ENCODE measurements around the gene RGS12. TPM values are rescaled to one million over a fixed set of nuclear protein-coding genes. Genes with fewer than 3 reads are reported as not detected.

The RGS12 gene
- polyA plus RNA-seq, 1 of the 3 experiments (the other 2 are of a cell fraction): 18.4 TPM

GRCh38 chr4:3256230-3257102 lies 36.4 kb upstream of the RGS12 start:
- Histone ChIP-seq H3F3A (replicated peaks; ENCODE audit: insufficient read depth) (no peaks in the 10 kb centered on the region), H4K20me1 (ENCODE audit: insufficient read depth) (no peaks in the 10 kb centered on the region), H3K9me3 (no peaks in the 10 kb centered on the region), H3K4me3 (ENCODE audit: low read depth in 2 of 2, low read length in 1 of 2) (no peak overlapping the region), H3K27ac (ENCODE audit: low read depth in 2 of 2, low read length in 1 of 2) (no peak overlapping the region), H2AFZ (ENCODE audit: low read depth) (no peak overlapping the region), H3K79me2 (ENCODE audit: insufficient read depth) (no peaks in the 10 kb centered on the region), H3K9ac (no peak overlapping the region), H3K4me2 (no peak overlapping the region), H3K4me1 (ENCODE audit: control insufficient read depth in 1 of 2, insufficient read depth in 2 of 2, low read depth in 1 of 2, low read length in 1 of 2) (no peaks in the 10 kb centered on the region), H3K9me2 (no peaks in the 10 kb centered on the region), H3K36me3 (replicated peaks in 1 of 2; ENCODE audit: control insufficient read depth in 1 of 2, insufficient read depth in 2 of 2, low read length in 1 of 2) (no peaks in the 10 kb centered on the region), H3K27me3 (ENCODE audit: insufficient read depth) (no peaks in the 10 kb centered on the region)
- no peak for TF ChIP-seq JUND (IDR thresholded peaks at IDR 0.05)
- CTCF ChIA-PET: no interaction called here
- POLR2A ChIA-PET: no interaction called here
- no peak for DNase-seq
- WGBS (ENCODE audit: low lambda C conversion rate): 79% methylated on average over 13 of the region's 21 CpGs

GRCh38 chr4:3257103-3257555 lies 35.7 kb upstream of the RGS12 start:
- H3K4me1 ChIP-seq (ENCODE audit: control insufficient read depth in 1 of 2, insufficient read depth in 2 of 2, low read depth in 1 of 2, low read length in 1 of 2): no peaks in the 10 kb centered on the region
- H3K9me2 ChIP-seq: no peaks in the 10 kb centered on the region
- WGBS (ENCODE audit: low lambda C conversion rate): 95% methylated on average over 4 of the region's 9 CpGs
- ChIA-PET CTCF (no interaction called here), POLR2A (no interaction called here)
- H3K27me3 ChIP-seq (ENCODE audit: insufficient read depth): no peaks in the 10 kb centered on the region
- no peaks in the 10 kb centered on the region for H4K20me1 ChIP-seq (ENCODE audit: insufficient read depth)
- no peak overlapping the region for H3K4me3 ChIP-seq (ENCODE audit: low read depth in 2 of 2, low read length in 1 of 2)
- TF ChIP-seq MXI1 (IDR thresholded peaks at IDR 0.05; ENCODE audit: low read depth, low read length) (no peak), GABPA (IDR thresholded peaks at IDR 0.05; ENCODE audit: low read depth) (no peak), YY1 (IDR thresholded peaks at IDR 0.05; ENCODE audit: low read depth) (no peak), TAF1 (IDR thresholded peaks at IDR 0.05; ENCODE audit: borderline replicate concordance, low read depth, low read length) (no peak)
- H3K36me3 ChIP-seq (replicated peaks in 1 of 2; ENCODE audit: control insufficient read depth in 1 of 2, insufficient read depth in 2 of 2, low read length in 1 of 2): no peaks in the 10 kb centered on the region
- H2AFZ ChIP-seq (ENCODE audit: low read depth): no peak overlapping the region
- no peaks in the 10 kb centered on the region for H3K9me3 ChIP-seq
- H3K9ac ChIP-seq: no peak overlapping the region
- no peak overlapping the region for H3K4me2 ChIP-seq
- no peaks in the 10 kb centered on the region for H3K79me2 ChIP-seq (ENCODE audit: insufficient read depth)
- H3K27ac ChIP-seq (ENCODE audit: low read depth in 2 of 2, low read length in 1 of 2): no peak overlapping the region
- H3F3A ChIP-seq (replicated peaks; ENCODE audit: insufficient read depth): no peaks in the 10 kb centered on the region
- DNase-seq: no peak

GRCh38 chr4:3257556-3258482 lies 35.0 kb upstream of the RGS12 start:
- no peak for TF ChIP-seq ZBTB33 (IDR thresholded peaks at IDR 0.05; ENCODE audit: borderline replicate concordance, low read depth)
- no peak for TF ChIP-seq FOSL2 (IDR thresholded peaks at IDR 0.05; ENCODE audit: borderline replicate concordance, low read depth)
- no peak for TF ChIP-seq EP300 (IDR thresholded peaks at IDR 0.05; ENCODE audit: borderline replicate concordance in 1 of 2, low read depth in 1 of 2, low read length in 1 of 2)
- no peak for TF ChIP-seq PBX3 (IDR thresholded peaks at IDR 0.05)
- TF ChIP-seq TCF12 (IDR thresholded peaks at IDR 0.05): no peak
- no peak for TF ChIP-seq RXRA (IDR thresholded peaks at IDR 0.05; ENCODE audit: borderline replicate concordance, low read depth)
- no peak for TF ChIP-seq RCOR1 (IDR thresholded peaks at IDR 0.05; ENCODE audit: low read length)
- no peak for TF ChIP-seq USF1 (IDR thresholded peaks at IDR 0.05; ENCODE audit: borderline replicate concordance, low read depth)
- no peak for TF ChIP-seq RAD21 (IDR thresholded peaks at IDR 0.05; ENCODE audit: low read length)
- no peak for TF ChIP-seq TAF1 (IDR thresholded peaks at IDR 0.05; ENCODE audit: borderline replicate concordance, low read depth, low read length)
- no peak for TF ChIP-seq MEF2A (IDR thresholded peaks at IDR 0.05; ENCODE audit: borderline replicate concordance, low read depth)
- no peak for TF ChIP-seq ELF1 (IDR thresholded peaks at IDR 0.05)
- no peak for TF ChIP-seq MAX (IDR thresholded peaks at IDR 0.05; ENCODE audit: low read depth)
- H3K27me3 ChIP-seq (ENCODE audit: insufficient read depth): no peaks in the 10 kb centered on the region
- no peaks in the 10 kb centered on the region for H3K4me1 ChIP-seq (ENCODE audit: control insufficient read depth in 1 of 2, insufficient read depth in 2 of 2, low read depth in 1 of 2, low read length in 1 of 2)
- 82% methylated on average over 26 of the region's 29 CpGs for WGBS (ENCODE audit: low lambda C conversion rate)
- DNase-seq: no peak
- no peaks in the 10 kb centered on the region for H3K36me3 ChIP-seq (replicated peaks in 1 of 2; ENCODE audit: control insufficient read depth in 1 of 2, insufficient read depth in 2 of 2, low read length in 1 of 2)
- CTCF ChIA-PET: interaction anchor here (0.6 kb wide), 1 partner anchor 509 kb away, joined by 3 read pairs; no protein-coding TSS in a partner anchor
- H3K9ac ChIP-seq: no peak overlapping the region
- POLR2A ChIA-PET: no interaction called here
- H3K9me2 ChIP-seq: no peaks in the 10 kb centered on the region
- no peak overlapping the region for H3K4me2 ChIP-seq
- no peaks in the 10 kb centered on the region for H3K79me2 ChIP-seq (ENCODE audit: insufficient read depth)
- H3F3A ChIP-seq (replicated peaks; ENCODE audit: insufficient read depth): no peaks in the 10 kb centered on the region
- no peak overlapping the region for H3K4me3 ChIP-seq (ENCODE audit: low read depth in 2 of 2, low read length in 1 of 2)
- no peaks in the 10 kb centered on the region for H3K9me3 ChIP-seq
- no peak overlapping the region for H2AFZ ChIP-seq (ENCODE audit: low read depth)
- no peak overlapping the region for H3K27ac ChIP-seq (ENCODE audit: low read depth in 2 of 2, low read length in 1 of 2)
- no peaks in the 10 kb centered on the region for H4K20me1 ChIP-seq (ENCODE audit: insufficient read depth)

Data from SK-N-SH (cell line).